K562 (cell line): ENCODE results near the gene OR11L1. TPM values are rescaled to one million over a fixed set of nuclear protein-coding genes. Genes with fewer than 3 reads are reported as not detected.

Source experiments
- CHCHD3 ChIP-seq: fragments of 250-450 bp; sonication (Bioruptor Pico); IDR thresholded peaks from 2 replicates; pipeline ENCODE4 v2.1.2; 2022; ENCODE audit warnings: mild to moderate bottlenecking
- FOXJ3 ChIP-seq: sonication (generic); formaldehyde crosslinking; IDR thresholded peaks from 2 replicates; pipeline ENCODE4 v1.4.0; 2020; ENCODE audit warnings: mild to moderate bottlenecking, missing genetic modification reagents
- IRF9 ChIP-seq: fragments of 450-650 bp; IDR thresholded peaks from 2 replicates; pipeline ENCODE4 v1.6.1; 2016; ENCODE audit warnings: missing biosample characterization, missing genetic modification characterization
- MBD1 ChIP-seq: fragments of 250-450 bp; sonication (Bioruptor Pico); IDR thresholded peaks from 2 replicates; pipeline ENCODE4 v1.8.0; 2022; ENCODE audit warnings: inconsistent platforms
- NFE2 ChIP-seq: IDR thresholded peaks from 2 replicates; pipeline ENCODE4 v1.6.1; 2014; ENCODE audit warnings: antibody characterized with exemption, low read depth
- NFIC ChIP-seq: fragments of 450-650 bp; IDR thresholded peaks from 2 replicates; pipeline ENCODE4 v1.6.1; 2017; ENCODE audit warnings: mild to moderate bottlenecking, inconsistent platforms
- PTTG1 ChIP-seq: fragments of 450-650 bp; IDR thresholded peaks from 2 replicates; pipeline ENCODE4 v1.6.1; 2016; ENCODE audit warnings: low read depth, mild to moderate bottlenecking, missing genetic modification characterization, missing compliant biosample characterization
- RNF219 ChIP-seq: fragments of 250-450 bp; sonication (Bioruptor Pico); IDR thresholded peaks from 2 replicates; pipeline ENCODE4 v1.5.0; 2022; ENCODE audit warnings: mild to moderate bottlenecking
- RUNX1 ChIP-seq: sonication (generic); IDR thresholded peaks from 2 replicates; pipeline ENCODE4 v1.6.1; 2016; ENCODE audit warnings: antibody characterized with exemption, low read depth
- ZNF197 ChIP-seq: fragments of 200-800 bp; sonication (Bioruptor generic); IDR thresholded peaks from 2 replicates; pipeline ENCODE4 v1.6.1; 2016; ENCODE audit warnings: low read depth, missing genetic modification characterization, missing compliant biosample characterization
- ZNF589 ChIP-seq: fragments of 200-800 bp; sonication (Bioruptor generic); IDR thresholded peaks from 2 replicates; pipeline ENCODE4 v1.6.1; 2016; ENCODE audit warnings: low read depth, missing genetic modification characterization, missing compliant biosample characterization
- ZNF639 ChIP-seq, 2 experiments: fragments of 200-800 bp in 1 of 2; sonication (Bioruptor generic) in 1 of 2; sonication (generic) in 1 of 2; formaldehyde crosslinking in 1 of 2; IDR thresholded peaks in 1 of 2; conservative IDR thresholded peaks in 1 of 2; 2 replicates each; pipeline versions ENCODE4 v1.5.0 to v1.6.1; 2016 to 2020; ENCODE audit warnings: missing compliant biosample characterization in 1 of 2, missing genetic modification characterization in 1 of 2, missing genetic modification reagents in 1 of 2
- polyA plus RNA-seq, 8 experiments: library from polyadenylated mRNA; depleted of rRNA in 4 of 8; stranded (reverse) in 5 of 8; unstranded in 3 of 8; fragments of >200 nt; fragmentation: Nextera tagmentation in 2 of 8; fragmentation: Illumina TruSeq in 1 of 8; extraction: Ambion mirVana in 2 of 8; extraction: Trizol in 1 of 8; gene quantifications; 2 replicates each; pipeline versions ENCODE4 v1.2.1 to v1.2.3, GENCODE V29; 2011 to 2014; ENCODE audit warnings: inconsistent platforms in 1 of 8, missing spikeins in 1 of 8
- total RNA-seq, 7 experiments: library from RNA; depleted of rRNA in 6 of 7; stranded (reverse); fragments of >200 nt in 6 of 7; fragmentation: Illumina TruSeq in 2 of 7; extraction: Trizol in 2 of 7; gene quantifications; 2 replicates each; pipeline versions ENCODE4 v1.2.1 to v1.2.3, GENCODE V29; 2011 to 2021; ENCODE audit warnings: low replicate concordance in 1 of 7
- TF ChIP-seq, protein P1 (sequence below): fragments of 250-450 bp; sonication (Bioruptor Pico); IDR thresholded peaks from 2 replicates; pipeline ENCODE4 v1.4.0; 2020

OR11L1 gene
- total and polyA plus RNA-seq, 9 of the 15 experiments (the other 6 are each of a cell fraction or from before 2014, with no cell fraction given) = not detected

GRCh38 chr1:247857069-247857984, 15.6 kb upstream of the OR11L1 start, which contains the start of gene TRIM58 (continued):
- TF ChIP-seq RNF219 (CRISPR knock-in tag) (no peak), FOXJ3 (CRISPR knock-in tag) (no peak), IRF9 (no peak), ZNF639 (CRISPR knock-in tag; conservative IDR thresholded peaks at IDR 0.05 in 1 of 2, IDR thresholded peaks at IDR 0.05 in 1 of 2) (peak in 1 of 2 experiments; percentile 90; a peak in 2 of 4 replicates), CHCHD3 (CRISPR knock-in tag) (peak; percentile 68; the same call in 1 of the 2 replicates), ZNF589 (CRISPR knock-in tag) (no peak), NFIC (peak; percentile 94), NFE2 (no peak), ZNF197 (CRISPR knock-in tag) (0 out of 2 replicates have a peak, but pooled peaks have one; percentile 47), RUNX1 (no peak), MBD1 (CRISPR knock-in tag) (no peak), PTTG1 (tag) (no peak)
- TF ChIP-seq, protein P1, sequence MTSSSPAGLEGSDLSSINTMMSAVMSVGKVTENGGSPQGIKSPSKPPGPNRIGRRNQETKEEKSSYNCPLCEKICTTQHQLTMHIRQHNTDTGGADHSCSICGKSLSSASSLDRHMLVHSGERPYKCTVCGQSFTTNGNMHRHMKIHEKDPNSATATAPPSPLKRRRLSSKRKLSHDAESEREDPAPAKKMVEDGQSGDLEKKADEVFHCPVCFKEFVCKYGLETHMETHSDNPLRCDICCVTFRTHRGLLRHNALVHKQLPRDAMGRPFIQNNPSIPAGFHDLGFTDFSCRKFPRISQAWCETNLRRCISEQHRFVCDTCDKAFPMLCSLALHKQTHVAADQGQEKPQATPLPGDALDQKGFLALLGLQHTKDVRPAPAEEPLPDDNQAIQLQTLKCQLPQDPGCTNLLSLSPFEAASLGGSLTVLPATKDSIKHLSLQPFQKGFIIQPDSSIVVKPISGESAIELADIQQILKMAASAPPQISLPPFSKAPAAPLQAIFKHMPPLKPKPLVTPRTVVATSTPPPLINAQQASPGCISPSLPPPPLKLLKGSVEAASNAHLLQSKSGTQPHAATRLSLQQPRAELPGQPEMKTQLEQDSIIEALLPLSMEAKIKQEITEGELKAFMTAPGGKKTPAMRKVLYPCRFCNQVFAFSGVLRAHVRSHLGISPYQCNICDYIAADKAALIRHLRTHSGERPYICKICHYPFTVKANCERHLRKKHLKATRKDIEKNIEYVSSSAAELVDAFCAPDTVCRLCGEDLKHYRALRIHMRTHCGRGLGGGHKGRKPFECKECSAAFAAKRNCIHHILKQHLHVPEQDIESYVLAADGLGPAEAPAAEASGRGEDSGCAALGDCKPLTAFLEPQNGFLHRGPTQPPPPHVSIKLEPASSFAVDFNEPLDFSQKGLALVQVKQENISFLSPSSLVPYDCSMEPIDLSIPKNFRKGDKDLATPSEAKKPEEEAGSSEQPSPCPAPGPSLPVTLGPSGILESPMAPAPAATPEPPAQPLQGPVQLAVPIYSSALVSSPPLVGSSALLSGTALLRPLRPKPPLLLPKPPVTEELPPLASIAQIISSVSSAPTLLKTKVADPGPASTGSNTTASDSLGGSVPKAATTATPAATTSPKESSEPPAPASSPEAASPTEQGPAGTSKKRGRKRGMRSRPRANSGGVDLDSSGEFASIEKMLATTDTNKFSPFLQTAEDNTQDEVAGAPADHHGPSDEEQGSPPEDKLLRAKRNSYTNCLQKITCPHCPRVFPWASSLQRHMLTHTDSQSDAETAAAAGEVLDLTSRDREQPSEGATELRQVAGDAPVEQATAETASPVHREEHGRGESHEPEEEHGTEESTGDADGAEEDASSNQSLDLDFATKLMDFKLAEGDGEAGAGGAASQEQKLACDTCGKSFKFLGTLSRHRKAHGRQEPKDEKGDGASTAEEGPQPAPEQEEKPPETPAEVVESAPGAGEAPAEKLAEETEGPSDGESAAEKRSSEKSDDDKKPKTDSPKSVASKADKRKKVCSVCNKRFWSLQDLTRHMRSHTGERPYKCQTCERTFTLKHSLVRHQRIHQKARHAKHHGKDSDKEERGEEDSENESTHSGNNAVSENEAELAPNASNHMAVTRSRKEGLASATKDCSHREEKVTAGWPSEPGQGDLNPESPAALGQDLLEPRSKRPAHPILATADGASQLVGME (CRISPR knock-in tag) = no peak; the same call in 1 of the 2 replicates
